Activated naive CD4-positive, alpha-beta T cell treated with anti-CD3 and anti-CD28 coated beads, Interleukin-2, amount 10 ng/mL, durations not matched to agents 7 days and 5 days (primary cell): Measurements from ENCODE around the gene SLC6A20.
"Not testable (repeated sequence)": the region's sequence is repeated elsewhere in the genome, so short reads cannot be mapped to it uniquely, and the experiment has no call there.

Experiments
- CTCF ChIA-PET: fragments of 350-600 bp; sonication (Branson Sonifier 250); formaldehyde crosslinking; loops from one replicate; lab custom pipeline; 2021; ENCODE audit warnings: antibody characterized with exemption; lab: Charles Lee
- DNase-seq: peaks from one replicate; pipeline ENCODE4 v3.0.0-alpha.2; 2020
- H3K27ac Mint-ChIP-seq: one replicate; pipeline ENCODE4 v1.8.0; 2021; ENCODE audit warnings: mild to moderate bottlenecking, moderate library complexity, mixed read lengths
- H3K27me3 Mint-ChIP-seq: one replicate; pipeline ENCODE4 v1.8.0; 2021; ENCODE audit warnings: mild to moderate bottlenecking, mixed read lengths
- H3K36me3 Mint-ChIP-seq: one replicate; pipeline ENCODE4 v1.8.0; 2021; ENCODE audit warnings: mixed read lengths
- H3K4me1 Mint-ChIP-seq: one replicate; pipeline ENCODE4 v1.8.0; 2021; ENCODE audit warnings: mixed read lengths
- H3K4me3 Mint-ChIP-seq: one replicate; pipeline ENCODE4 v1.8.0; 2021; ENCODE audit warnings: mild to moderate bottlenecking, moderate library complexity, mixed read lengths
- H3K9me3 Mint-ChIP-seq: one replicate; pipeline ENCODE4 v1.8.0; 2021; ENCODE audit warnings: mixed read lengths

SLC6A20 gene

GRCh38 chr3:45749880-45750279 is 46.5 kb downstream of the SLC6A20 start:
- no peaks in the 10 kb centered on the region for H3K9me3 Mint-ChIP-seq
- no peaks in the 10 kb centered on the region for H3K4me1 Mint-ChIP-seq
- DNase-seq: no peak
- no peaks in the 10 kb centered on the region for H3K27me3 Mint-ChIP-seq
- no peak overlapping the region for H3K4me3 Mint-ChIP-seq
- CTCF ChIA-PET: interaction anchor here (1.1 kb wide), 1 partner anchor 11 kb away, joined by 4 read pairs; no protein-coding TSS in a partner anchor
- H3K36me3 Mint-ChIP-seq: peaks cover 14% of the 10 kb centered on the region
- H3K27ac Mint-ChIP-seq: no peak overlapping the region

GRCh38 chr3:45749036-45749600 is 47.2 kb downstream of the SLC6A20 start:
- CTCF ChIA-PET: interaction anchor here (1.1 kb wide), 1 partner anchor 12 kb away, joined by 4 read pairs; no protein-coding TSS in a partner anchor
- Mint-ChIP-seq H3K27ac (peak overlapping the region; percentile 29), H3K36me3 (peaks cover 14% of the 10 kb centered on the region)
- not testable (repeated sequence) for H3K9me3 Mint-ChIP-seq, DNase-seq, H3K27me3 Mint-ChIP-seq, H3K4me3 Mint-ChIP-seq, H3K4me1 Mint-ChIP-seq

- CTCF ChIA-PET: interaction anchor here (1.1 kb wide), 1 partner anchor 630 kb away, joined by 3 read pairs; no protein-coding TSS in a partner anchor
These were observed 48.3 kb downstream of the SLC6A20 start for GRCh38 chr3:45748068-45748467.

GRCh38 chr3:45746777-45747622 is 49.3 kb downstream of the SLC6A20 start:
- Mint-ChIP-seq H3K27me3 (no peaks in the 10 kb centered on the region), H3K36me3 (peaks cover 28% of the 10 kb centered on the region), H3K4me3 (no peak overlapping the region), H3K9me3 (no peaks in the 10 kb centered on the region), H3K4me1 (peaks cover 6% of the 10 kb centered on the region), H3K27ac (no peak overlapping the region)
- CTCF ChIA-PET: interaction anchor here (1.1 kb wide), 1 partner anchor 631 kb away, joined by 3 read pairs; no protein-coding TSS in a partner anchor
- DNase-seq: no peak

More at GRCh38 chr3:45748068-45748467, 48.3 kb downstream of the SLC6A20 start:
- no peak overlapping the region for H3K4me3 Mint-ChIP-seq
- H3K9me3 Mint-ChIP-seq: no peaks in the 10 kb centered on the region
- peaks cover 21% of the 10 kb centered on the region for H3K36me3 Mint-ChIP-seq
- no peak overlapping the region for H3K27ac Mint-ChIP-seq
- DNase-seq: no peak
- no peaks in the 10 kb centered on the region for H3K4me1 Mint-ChIP-seq
- no peaks in the 10 kb centered on the region for H3K27me3 Mint-ChIP-seq

DNA sequence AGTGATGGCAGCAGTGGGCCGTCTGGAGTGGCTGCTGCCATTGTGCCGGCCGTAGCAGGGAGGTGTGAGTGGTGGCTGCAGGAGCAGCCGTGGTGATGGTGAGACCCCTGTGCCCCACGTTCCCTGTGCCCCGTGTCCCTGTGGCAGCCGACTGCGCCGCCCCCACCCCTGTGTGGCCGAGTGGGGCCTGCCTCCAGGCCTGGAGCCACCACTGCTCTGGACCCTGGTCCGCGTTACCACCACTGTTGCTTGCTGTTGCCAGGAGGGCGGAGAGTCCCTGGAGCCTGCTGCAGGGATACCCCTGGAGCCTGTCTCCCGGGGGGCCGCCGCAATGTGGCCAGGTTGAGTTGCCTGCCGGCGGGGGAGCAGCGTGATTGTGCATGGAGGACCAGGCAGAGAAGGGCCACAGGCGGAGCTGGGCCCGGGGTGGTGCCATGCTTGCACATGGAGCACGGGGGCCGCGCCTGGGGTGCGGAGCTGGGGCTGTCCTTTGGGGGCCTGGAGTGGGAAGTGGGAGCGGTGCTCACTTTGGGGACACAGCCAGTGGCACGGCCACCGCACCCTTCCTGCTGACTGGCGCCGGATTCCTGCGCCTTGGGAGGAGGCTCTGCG is 50.1 kb downstream of the SLC6A20 start:
- Mint-ChIP-seq H3K9me3 (no peaks in the 10 kb centered on the region), H3K36me3 (peaks cover 35% of the 10 kb centered on the region), H3K27me3 (no peaks in the 10 kb centered on the region), H3K27ac (no peak overlapping the region), H3K4me1 (peaks cover 13% of the 10 kb centered on the region), H3K4me3 (no peak overlapping the region)
- no peak for DNase-seq
- CTCF ChIA-PET: no interaction called here

DNA sequence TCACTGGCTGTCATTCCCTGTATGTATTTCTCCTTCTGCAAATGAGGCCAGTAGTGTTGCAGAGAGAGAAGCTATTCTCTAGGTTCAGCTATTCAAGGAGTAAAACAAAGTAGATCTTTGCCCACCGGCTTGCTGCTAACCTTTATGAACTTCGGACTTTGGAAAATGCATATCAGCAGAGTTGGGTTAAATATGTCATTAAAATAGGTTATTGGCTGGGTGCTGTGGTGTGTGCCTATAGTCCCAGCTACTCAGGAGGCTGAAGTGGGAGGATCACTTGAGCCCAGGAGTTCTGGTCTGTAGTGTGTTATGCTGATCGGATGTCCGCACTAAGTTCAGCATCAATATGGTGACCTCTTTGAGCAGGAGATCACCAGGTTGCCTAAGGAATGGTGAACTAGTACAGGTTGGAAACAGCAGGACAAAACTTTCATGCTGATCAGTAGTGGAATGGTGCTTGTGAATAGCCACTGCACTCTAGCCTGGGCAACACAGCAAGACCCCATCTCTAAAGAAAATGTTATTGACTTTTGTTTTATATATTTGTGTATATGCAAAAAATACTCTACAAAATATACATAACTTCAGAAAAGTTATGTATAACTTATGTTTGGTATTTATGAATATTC is 53.8 kb downstream of the SLC6A20 start:
- CTCF ChIA-PET: no interaction called here
- Mint-ChIP-seq H3K27ac (peak overlapping the region; percentile 64), H3K4me3 (no peak overlapping the region), H3K27me3 (no peaks in the 10 kb centered on the region), H3K9me3 (no peaks in the 10 kb centered on the region), H3K4me1 (peaks cover 24% of the 10 kb centered on the region), H3K36me3 (peaks cover 57% of the 10 kb centered on the region)
- DNase-seq: no peak

GRCh38 chr3:45741742-45742460 is 54.4 kb downstream of the SLC6A20 start:
- H3K27ac Mint-ChIP-seq: peak overlapping the region; percentile 64

DNA sequence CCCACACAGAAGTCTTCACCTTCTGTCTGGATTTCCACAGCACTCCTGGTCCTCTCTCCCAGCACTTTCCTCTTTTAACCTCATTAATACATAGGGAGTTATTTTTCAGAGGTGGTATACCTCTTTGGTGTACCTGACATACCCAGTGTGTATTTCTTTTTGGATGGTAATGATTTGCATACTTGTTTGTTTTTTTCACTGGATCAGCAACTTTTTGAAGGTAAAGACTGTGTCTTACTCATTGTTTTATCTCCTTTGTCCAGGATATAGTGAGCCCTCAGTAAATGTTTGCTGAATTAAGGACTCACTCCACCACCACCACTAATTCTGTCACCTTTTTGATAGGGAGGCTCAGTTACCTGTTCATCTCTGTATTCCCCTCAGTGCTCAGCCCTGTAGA is 55.1 kb downstream of the SLC6A20 start:
- H3K4me3 Mint-ChIP-seq: no peak overlapping the region
- peak overlapping the region; percentile 64 for H3K27ac Mint-ChIP-seq
- CTCF ChIA-PET: no interaction called here
- peaks cover 24% of the 10 kb centered on the region for H3K4me1 Mint-ChIP-seq
- H3K36me3 Mint-ChIP-seq: peaks cover 68% of the 10 kb centered on the region
- H3K9me3 Mint-ChIP-seq: no peaks in the 10 kb centered on the region
- no peak for DNase-seq
- no peaks in the 10 kb centered on the region for H3K27me3 Mint-ChIP-seq

More at GRCh38 chr3:45741742-45742460, 54.4 kb downstream of the SLC6A20 start:
- peak; percentile 43 for DNase-seq
- H3K9me3 Mint-ChIP-seq: no peaks in the 10 kb centered on the region
- H3K4me3 Mint-ChIP-seq: no peak overlapping the region
- H3K4me1 Mint-ChIP-seq: peaks cover 24% of the 10 kb centered on the region
- no peaks in the 10 kb centered on the region for H3K27me3 Mint-ChIP-seq
- peaks cover 63% of the 10 kb centered on the region for H3K36me3 Mint-ChIP-seq
- CTCF ChIA-PET: no interaction called here

- no peak overlapping the region for H3K27ac Mint-ChIP-seq
These were observed 56.3 kb downstream of the SLC6A20 start for GRCh38 chr3:45739991-45740390.

DNA sequence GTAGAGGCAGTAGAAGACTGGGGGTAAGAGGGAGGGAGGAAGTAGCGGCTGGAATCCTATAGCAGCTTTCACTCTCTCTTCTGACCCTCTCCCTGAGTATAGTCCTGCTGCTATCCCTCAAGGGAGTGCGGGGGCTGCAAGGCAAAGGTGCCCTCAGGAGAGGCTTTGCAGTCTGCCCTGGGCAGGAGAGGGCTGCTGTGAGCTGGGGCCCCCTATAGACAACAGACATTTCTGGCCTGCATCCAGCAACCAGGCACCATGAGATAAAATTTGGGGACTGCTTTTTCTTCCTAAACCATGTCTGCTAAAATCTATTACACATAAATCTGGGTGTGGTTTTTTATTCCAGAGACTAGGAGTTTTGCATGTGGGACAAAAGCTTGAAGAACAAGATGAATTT is 59.1 kb downstream of the SLC6A20 start:
- DNase-seq: no peak
- peaks cover 73% of the 10 kb centered on the region for H3K36me3 Mint-ChIP-seq
- no peaks in the 10 kb centered on the region for H3K27me3 Mint-ChIP-seq
- CTCF ChIA-PET: no interaction called here
- no peak overlapping the region for H3K4me3 Mint-ChIP-seq
- peak overlapping the region; percentile 29 for H3K27ac Mint-ChIP-seq
- peaks cover 20% of the 10 kb centered on the region for H3K4me1 Mint-ChIP-seq
- H3K9me3 Mint-ChIP-seq: no peaks in the 10 kb centered on the region

More at GRCh38 chr3:45739991-45740390, 56.3 kb downstream of the SLC6A20 start:
- Mint-ChIP-seq H3K9me3 (no peaks in the 10 kb centered on the region), H3K4me1 (peaks cover 24% of the 10 kb centered on the region), H3K4me3 (no peak overlapping the region), H3K36me3 (peaks cover 68% of the 10 kb centered on the region), H3K27me3 (no peaks in the 10 kb centered on the region)
- CTCF ChIA-PET: no interaction called here
- no peak for DNase-seq

DNA sequence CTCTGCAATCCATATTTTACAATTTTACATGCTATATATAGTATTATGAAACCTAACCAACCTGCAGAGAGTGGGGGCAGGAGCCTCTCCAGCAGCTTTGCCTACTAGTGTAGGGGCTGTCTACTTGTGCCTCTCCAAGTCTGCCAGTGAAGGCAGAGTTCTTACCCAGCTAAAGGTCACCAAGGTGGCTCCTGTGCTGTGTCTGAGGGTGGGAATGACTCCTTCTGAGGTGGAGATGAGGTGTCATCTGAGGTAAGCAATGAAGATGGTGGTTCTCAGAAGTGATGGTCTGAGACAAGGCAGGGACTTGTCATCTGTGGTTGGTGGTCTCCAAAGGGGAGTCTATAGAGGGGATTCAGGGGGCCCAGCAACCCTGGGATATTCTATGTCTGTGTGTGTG is 59.6 kb downstream of the SLC6A20 start:
- H3K36me3 Mint-ChIP-seq: peaks cover 71% of the 10 kb centered on the region
- H3K9me3 Mint-ChIP-seq: no peaks in the 10 kb centered on the region
- DNase-seq: no peak
- H3K4me1 Mint-ChIP-seq: peaks cover 15% of the 10 kb centered on the region
- no peak overlapping the region for H3K27ac Mint-ChIP-seq
- H3K4me3 Mint-ChIP-seq: no peak overlapping the region
- CTCF ChIA-PET: interaction anchor here (1.0 kb wide), 1 partner anchor 203 kb away, joined by 3 read pairs; no protein-coding TSS in a partner anchor
- no peaks in the 10 kb centered on the region for H3K27me3 Mint-ChIP-seq

DNA sequence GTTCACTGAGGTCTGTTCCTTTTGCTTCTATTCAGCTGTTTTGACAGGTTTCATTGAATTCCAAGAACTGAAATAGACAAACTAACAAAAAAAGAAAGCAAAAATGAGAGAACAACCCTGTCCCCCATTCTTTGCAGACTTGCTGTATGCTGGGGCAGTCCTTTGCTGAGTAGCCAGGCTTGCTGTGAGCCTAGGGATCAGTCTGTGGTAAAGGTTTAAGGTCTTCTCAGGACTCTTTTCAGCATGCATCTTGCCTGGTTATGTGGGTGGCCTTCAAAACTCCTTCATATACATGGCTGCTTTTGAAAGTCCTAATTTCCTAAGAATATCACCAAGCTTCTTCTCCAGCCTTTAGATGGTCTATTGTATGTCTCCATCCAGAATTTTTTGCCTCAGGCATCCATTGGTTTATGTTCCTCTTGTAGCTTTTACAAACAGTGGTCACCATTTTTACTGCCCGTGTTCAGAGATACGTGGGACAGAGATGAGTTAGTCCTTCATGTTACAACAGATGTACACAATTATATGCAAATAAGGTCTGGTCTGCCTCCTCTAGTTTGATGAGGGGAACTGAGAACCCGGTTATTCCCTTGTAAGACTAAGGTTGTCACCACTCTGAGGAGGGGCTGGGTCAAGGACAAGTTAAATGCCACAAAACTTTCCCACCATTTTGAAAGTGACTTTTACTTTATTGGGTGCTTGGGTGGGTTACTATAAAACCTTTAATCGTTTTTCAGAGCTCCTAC is 65.8 kb downstream of the SLC6A20 start:
- Mint-ChIP-seq H3K27me3 (no peaks in the 10 kb centered on the region), H3K27ac (peak overlapping the region; percentile 12)
- CTCF ChIA-PET: interaction anchor here (1.2 kb wide), 1 partner anchor 209 kb away, joined by 3 read pairs; no protein-coding TSS in a partner anchor

GRCh38 chr3:45729614-45730013 is 66.7 kb downstream of the SLC6A20 start:
- no peak overlapping the region for H3K4me3 Mint-ChIP-seq
- H3K27ac Mint-ChIP-seq: no peak overlapping the region
- CTCF ChIA-PET: no interaction called here
- H3K9me3 Mint-ChIP-seq: no peaks in the 10 kb centered on the region
- H3K27me3 Mint-ChIP-seq: no peaks in the 10 kb centered on the region
- peaks cover 64% of the 10 kb centered on the region for H3K36me3 Mint-ChIP-seq
- no peak for DNase-seq
- peaks cover 5% of the 10 kb centered on the region for H3K4me1 Mint-ChIP-seq

More for the DNA sequence above, 65.8 kb downstream of the SLC6A20 start:
- H3K36me3 Mint-ChIP-seq: peaks cover 64% of the 10 kb centered on the region
- H3K9me3 Mint-ChIP-seq: no peaks in the 10 kb centered on the region
- no peak for DNase-seq
- H3K4me3 Mint-ChIP-seq: no peak overlapping the region
- peaks cover 5% of the 10 kb centered on the region for H3K4me1 Mint-ChIP-seq
